HG02938 (cell line): ENCODE measurements around the gene LONRF3.

ENCODE experiments used
- ATAC-seq: cut with Tn5 transposase; IDR thresholded peaks from one replicate; pipeline ENCODE4 v1.9.1; 2021; ENCODE audit warnings: mild to moderate bottlenecking, moderate library complexity; ENCODE audit not compliant: unreplicated experiment

The LONRF3 gene

DNA sequence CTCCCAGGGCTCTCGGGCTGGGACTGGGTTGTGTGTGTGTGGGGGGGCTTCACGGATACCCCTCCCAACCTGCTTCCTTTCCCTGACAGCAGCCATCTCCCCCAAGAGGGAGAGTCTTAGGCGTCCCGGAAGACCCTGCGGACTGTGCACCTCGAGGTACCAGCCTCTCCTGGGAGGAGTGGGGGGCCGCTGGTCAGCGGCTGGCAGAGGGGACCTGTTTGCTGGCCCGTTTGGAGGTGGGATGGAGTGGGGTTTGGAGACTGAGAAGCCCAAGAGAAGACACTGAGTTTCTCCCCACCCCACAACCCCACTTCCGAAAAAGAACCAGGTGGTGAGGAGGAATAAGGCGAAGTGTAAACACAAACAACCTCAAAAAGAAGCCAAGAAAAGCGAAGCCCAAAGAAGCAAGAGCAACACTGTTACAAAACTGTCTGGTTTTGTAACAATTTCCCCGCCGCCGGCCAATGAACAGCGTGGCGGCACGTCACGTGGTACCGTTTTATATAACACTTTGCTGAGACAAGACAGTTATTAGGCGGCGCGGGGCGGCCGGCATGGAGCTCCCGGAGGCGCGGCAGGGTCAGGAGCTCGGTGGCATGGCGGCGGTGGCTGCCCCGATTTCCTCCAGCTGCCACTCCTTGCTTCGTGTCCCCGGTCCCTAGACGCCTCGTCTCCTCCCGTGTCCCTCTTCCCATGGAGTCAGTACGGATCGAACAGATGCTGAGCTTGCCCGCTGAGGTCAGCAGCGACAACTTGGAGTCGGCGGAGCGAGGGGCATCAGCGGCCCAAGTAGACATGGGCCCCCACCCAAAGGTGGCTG is at the start of gene LONRF3:
Gene LONRF3 (plus strand): TSS at position 531 of the 820 bp plus-strand sequence. CDS start 163 bp downstream, at position 694.
- ATAC-seq: no peak

GRCh38 chrX:118928151-118928550 is 46.3 kb upstream of the LONRF3 start:
- ATAC-seq: no peak

GRCh38 chrX:118935352-118935751 is 39.1 kb upstream of the LONRF3 start:
- no peak for ATAC-seq

GRCh38 chrX:118941147-118941546 is 33.3 kb upstream of the LONRF3 start:
- no peak for ATAC-seq

- ATAC-seq: no peak
These were observed 31.3 kb upstream of the LONRF3 start for GRCh38 chrX:118943102-118943501.

DNA sequence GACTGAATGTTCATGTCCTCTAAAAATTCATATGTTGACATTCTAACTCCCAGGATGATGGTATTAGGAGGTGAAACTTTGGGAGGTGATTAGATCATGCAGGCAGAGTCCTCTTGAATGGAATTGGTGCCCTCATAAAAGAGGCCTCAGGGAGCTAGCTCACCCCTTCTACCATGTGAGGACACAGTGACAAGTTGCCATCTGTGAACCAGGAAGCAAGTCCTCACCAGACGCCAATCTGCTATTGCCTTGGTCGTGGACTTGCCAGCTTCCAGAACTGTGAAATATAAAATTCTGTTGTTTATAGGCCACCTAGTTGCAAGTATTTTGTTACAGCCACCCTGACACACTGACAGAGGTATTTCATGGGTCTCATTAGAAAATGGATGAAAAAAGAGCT is 28.5 kb upstream of the LONRF3 start:
- ATAC-seq: no peak

DNA sequence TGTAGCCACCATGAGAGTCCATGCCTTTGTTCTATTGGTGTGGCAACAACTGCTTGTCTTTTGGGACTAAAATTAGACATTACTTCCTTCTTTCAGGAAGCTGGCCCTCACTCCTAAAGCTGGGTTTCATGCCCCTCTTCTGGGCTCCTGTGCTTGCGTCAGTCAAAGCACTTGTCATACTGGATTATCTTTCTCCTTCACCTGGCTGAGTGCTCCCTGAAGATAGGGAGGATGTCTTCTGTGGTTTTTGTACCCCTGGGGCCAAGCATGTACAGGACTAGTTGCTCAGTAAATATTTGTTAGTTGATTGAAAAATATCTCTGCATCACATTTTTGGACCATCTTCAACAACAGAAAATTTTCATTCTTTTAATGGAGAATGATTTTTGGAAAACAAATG is 26.1 kb upstream of the LONRF3 start:
- ATAC-seq: no peak

DNA sequence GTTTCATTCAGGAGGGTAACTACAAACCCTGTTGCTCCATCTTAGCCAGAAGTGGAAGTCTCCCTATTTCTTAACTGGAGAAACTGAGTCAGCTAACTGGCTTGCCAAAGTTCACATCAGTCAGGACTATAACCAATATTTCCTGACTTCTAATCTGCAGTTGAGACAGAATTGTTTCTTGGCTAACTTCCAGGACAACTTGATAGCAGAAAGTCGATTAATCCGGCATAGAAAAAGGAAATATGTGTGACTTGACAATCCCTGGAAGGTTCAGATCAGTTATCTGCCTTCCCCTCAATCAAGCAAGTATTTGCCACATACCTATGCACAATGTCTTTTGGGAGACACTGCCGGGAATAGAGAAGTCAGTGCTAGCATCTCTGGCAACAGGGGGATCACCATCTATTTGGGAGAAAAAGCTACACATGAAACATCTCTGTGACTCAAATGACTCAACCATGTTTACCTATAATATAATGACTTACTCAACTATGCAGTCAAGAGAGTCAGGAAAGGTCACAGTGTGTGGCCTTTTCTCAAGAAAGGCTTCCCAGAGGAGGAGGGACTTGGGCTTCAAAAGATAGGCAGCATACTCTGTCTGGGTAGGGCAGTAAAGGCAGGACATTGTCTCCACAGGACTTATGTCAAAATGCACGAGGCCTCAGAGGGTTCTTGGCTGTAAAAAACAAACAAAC is 12.4 kb upstream of the LONRF3 start:
- ATAC-seq: no peak

DNA sequence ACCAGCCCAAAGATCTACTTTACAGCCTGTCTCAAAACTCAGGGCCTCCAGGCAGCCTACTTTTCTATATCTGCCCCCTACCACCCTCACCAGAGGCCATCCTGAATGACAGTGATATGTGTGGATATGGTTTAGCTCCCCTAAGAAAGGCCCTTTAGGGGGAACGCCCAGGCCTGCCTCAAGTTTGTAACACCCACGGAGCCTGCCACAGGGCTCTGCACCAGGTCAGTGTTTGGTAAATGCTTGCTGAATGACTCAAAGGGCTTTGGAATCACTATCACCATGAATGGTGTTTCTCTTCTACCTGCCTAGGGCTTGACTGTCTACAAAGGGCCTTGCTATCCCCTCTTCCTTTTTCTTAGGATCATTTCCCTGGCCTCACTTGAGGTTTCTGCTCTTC is 11.3 kb upstream of the LONRF3 start:
- ATAC-seq: no peak

DNA sequence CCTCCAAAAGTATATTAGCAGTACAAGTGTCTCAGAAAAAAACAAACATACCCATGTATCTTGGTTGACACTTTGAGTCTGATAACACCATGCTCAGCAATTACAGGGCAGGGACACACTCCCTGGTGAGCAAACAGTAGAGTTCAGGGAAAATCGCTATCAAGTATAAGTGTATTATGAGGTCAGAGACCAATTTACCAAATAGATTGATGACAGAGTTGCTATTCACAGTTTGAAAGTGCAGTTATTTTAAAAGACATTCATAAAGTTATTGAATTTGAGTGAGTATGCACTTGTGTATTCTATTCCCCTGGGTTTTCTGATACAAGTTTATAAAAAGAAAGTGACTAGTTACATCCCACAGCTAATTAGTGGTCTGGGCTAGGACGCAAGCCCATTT is 10.2 kb upstream of the LONRF3 start:
- ATAC-seq: no peak

GRCh38 chrX:118965395-118965794 is 9.0 kb upstream of the LONRF3 start:
- no peak for ATAC-seq

- ATAC-seq: no peak
These were observed 6.4 kb upstream of the LONRF3 start for GRCh38 chrX:118968031-118968430.

DNA sequence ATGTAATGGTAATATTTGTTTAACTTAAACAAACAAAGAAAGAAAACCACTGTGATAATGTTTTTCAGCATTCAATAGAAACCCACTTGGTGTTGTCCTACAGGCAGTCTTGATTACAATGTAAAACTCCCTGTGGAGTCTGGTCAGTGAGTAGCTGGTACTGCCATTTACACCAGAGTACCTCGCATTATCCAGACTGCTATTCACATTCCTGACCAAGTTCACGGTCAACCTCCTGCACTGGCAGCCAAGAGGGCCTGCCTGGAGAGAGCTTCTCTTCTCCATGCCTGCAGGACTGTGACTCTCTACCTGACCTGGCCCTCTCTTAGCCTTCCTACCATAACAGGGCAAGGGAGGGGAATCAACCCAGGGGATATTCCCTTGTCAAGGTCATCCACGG is 2.9 kb upstream of the LONRF3 start:
- no peak for ATAC-seq

DNA sequence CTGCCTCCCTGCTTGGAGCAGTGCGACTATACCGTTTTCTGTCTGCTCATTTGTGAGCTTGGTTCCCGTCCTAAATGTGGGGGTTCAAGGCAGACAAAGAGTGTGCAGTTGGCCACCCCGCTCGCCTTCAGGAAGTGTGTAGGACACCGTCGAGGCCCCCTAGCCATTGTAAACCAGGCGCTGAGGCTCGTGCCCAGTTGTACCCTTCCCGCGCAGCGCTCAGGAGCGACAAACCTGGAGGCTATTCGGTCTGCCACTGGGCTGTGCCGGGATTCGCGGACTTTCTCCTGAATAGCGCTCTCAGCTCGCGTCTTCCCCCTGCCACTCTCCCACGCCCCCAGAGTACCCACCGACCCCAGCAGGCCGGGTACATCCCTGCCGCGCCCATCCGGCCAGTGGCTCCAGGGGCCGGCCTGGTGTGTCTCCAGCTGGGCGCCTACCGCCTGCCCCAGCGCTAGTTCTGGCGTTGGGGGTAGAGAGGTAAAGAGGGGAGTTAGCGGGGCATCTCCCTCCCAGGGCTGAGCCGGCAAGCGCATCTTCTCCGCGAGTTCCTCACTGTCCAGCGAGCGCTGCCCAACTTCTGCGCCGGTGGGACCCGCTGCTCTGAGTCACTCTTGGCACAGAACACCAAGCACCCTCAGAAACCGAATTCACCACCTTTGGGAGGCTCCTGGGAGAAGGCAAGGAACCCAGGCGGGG is 880 bp upstream of the LONRF3 start:
- no peak for ATAC-seq

GRCh38 chrX:118974908-118975671 is 672 bp downstream of the LONRF3 start:
- no peak for ATAC-seq

GRCh38 chrX:118975831-118976598 is 1.6 kb downstream of the LONRF3 start:
- ATAC-seq: no peak

GRCh38 chrX:118976599-118977340 is 2.4 kb downstream of the LONRF3 start:
- no peak for ATAC-seq

DNA sequence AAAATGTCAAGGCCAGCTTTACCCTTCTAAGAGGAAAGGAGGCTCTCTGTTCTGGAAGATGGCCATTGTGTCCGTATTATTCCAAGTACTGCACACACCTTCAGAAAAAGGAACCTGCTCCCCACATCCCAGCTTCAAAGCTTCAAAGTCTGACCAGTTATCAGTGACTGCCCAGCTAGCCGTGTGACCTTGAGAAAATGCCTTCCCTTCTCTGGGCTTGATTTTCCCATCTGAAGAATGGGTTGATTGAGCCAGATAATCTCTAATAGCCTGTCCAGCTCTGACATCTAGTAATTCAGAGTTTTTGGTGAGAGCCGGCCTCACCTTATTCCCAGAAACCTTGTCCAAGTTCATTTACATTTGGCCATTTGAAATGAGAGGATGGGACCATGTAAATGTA is 3.0 kb downstream of the LONRF3 start:
- ATAC-seq: no peak

DNA sequence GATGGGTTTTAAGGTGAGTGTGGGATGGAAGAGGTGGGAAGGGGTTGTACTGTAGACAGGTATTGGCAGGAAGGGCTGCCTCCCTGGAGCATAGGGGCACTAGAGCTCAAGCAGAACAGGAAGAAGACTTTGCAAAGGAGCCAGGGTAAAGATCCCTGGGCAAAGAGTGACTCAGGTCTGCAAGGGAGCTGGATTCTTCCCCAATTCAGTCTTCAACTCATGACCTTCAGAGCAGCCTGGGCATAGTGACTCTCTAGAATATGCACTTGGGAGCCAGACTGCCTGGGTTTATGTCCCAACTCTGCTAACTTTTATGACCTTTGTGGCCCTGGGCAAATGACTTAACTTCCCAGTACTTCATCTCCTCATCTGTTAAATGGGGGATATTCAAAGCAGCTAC is 4.0 kb downstream of the LONRF3 start:
- no peak for ATAC-seq

- ATAC-seq: no peak
These were observed 6.3 kb downstream of the LONRF3 start for GRCh38 chrX:118980761-118981160.
